ENCODE results near the gene GALNT9. TPM values are rescaled to one million over a fixed set of nuclear protein-coding genes. Genes with fewer than 3 reads are reported as not detected.

GALNT9 gene
- total and polyA plus RNA-seq, 10 donors = 0.20 to 2.4 (median 0.84) TPM

DNA sequence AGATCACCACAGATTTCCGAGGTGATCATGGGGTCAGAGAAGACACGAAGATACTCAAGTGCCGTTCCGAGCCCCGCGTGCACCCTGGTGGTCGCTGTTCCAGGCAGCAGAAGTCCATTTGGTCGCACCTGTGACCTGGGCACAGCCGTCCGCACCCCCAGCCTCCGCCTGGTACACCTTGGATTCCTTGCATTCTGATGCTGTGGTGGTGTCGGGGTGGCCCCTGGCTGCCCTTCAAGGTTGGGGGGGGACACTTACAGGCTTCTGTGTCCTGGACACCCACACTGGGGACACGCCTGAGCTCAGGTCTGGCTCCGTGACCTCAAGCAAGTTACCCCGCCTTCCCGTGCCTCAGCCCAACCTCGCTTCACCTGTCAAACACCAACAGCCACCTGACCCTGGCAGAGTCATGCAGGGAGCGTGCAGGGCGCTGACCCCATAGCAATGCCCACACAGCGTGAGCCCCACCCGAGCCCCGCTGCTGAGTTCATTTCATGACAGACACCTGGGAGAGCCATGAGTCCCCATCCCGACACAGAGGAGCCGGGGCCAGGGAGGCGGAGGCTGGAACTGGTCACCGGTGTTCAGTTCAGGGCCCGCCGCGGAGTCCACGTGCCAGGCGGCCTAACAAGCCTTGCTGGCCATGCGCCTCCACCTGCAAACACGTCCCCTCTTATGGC is 17.9 kb upstream of the GALNT9 start:
- Histone ChIP-seq H3K27ac (no peak overlapping the region), H3K4me3 (no peak overlapping the region), H3K4me1 (peaks cover 0 to 7% (median under 1%) of the 10 kb centered on the region in 6 donors), H3K27me3 (replicated peaks in 1 of 7) (peaks cover 0 to 52% (median 0%) of the 10 kb centered on the region in 7 donors), H3K36me3 (no peaks in the 10 kb centered on the region), H3K9me3 (no peaks in the 10 kb centered on the region)
- no peak for DNase-seq
- TF ChIP-seq POLR2AphosphoS5 (IDR thresholded peaks at IDR 0.05) = no peak
- TF ChIP-seq POLR2A (IDR thresholded peaks at IDR 0.05) = no peak
- TF ChIP-seq, protein P1, sequence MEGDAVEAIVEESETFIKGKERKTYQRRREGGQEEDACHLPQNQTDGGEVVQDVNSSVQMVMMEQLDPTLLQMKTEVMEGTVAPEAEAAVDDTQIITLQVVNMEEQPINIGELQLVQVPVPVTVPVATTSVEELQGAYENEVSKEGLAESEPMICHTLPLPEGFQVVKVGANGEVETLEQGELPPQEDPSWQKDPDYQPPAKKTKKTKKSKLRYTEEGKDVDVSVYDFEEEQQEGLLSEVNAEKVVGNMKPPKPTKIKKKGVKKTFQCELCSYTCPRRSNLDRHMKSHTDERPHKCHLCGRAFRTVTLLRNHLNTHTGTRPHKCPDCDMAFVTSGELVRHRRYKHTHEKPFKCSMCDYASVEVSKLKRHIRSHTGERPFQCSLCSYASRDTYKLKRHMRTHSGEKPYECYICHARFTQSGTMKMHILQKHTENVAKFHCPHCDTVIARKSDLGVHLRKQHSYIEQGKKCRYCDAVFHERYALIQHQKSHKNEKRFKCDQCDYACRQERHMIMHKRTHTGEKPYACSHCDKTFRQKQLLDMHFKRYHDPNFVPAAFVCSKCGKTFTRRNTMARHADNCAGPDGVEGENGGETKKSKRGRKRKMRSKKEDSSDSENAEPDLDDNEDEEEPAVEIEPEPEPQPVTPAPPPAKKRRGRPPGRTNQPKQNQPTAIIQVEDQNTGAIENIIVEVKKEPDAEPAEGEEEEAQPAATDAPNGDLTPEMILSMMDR (IDR thresholded peaks at IDR 0.05 in 8 of 11, conservative IDR thresholded peaks at IDR 0.05 in 3 of 11) = no peak
- intact Hi-C loops (cut with DNase I; ENCODE audit: low total_unique reads) = no loop called here
- 80 to 89% (median 82%) methylated on average over 21 to 33 of the region's 33 CpGs for WGBS, 5 donors

DNA sequence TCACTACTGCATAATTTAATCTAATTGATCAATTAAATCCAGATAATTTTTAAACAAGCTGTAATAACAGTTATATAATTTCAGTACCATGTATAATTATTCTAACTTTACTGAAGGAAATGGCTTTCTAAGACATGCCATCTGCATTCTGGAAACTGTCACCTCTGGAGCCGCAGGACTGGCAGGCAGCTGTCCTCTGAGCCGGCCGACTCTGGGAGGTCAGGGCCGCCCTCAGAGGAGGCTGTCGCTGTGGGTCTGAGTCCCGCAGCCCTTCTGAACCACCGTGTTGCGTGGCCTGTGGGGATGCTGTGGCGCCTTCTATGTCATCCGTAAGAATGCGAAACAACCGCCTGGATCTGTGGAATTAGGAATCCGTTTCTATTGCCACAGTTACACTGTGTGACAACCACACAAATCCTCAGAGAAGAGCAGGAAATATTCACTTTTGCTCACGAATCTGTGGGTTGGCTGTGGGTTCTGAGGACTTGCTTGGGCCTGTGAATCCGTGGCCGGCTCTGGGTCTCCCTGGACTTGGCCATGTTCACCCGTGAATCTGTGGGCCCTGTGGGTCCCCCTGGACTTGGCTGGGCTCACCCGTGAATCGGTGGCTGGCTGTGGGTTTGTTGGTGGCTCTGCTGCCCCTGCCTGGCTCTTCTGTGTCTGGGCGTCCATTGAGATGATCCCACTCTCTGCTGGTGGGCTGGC is 17.2 kb upstream of the GALNT9 start:
- Histone ChIP-seq H3K9me3 (no peaks in the 10 kb centered on the region), H3K27me3 (replicated peaks in 1 of 7) (peaks cover 0 to 52% (median 0%) of the 10 kb centered on the region in 7 donors), H3K4me1 (peaks cover 0 to 14% (median 3%) of the 10 kb centered on the region in 6 donors), H3K4me3 (no peak overlapping the region), H3K27ac (no peak overlapping the region), H3K36me3 (no peaks in the 10 kb centered on the region)
- intact Hi-C loops (cut with DNase I; ENCODE audit: low total_unique reads) = no loop called here
- DNase-seq = no peak
- TF ChIP-seq, protein P1 (IDR thresholded peaks at IDR 0.05 in 8 of 11, conservative IDR thresholded peaks at IDR 0.05 in 3 of 11) = no peak
- no peak for TF ChIP-seq POLR2AphosphoS5 (IDR thresholded peaks at IDR 0.05)
- 81 to 87% (median 84%) methylated on average over 11 to 20 of the region's 20 CpGs for WGBS, 5 donors

DNA sequence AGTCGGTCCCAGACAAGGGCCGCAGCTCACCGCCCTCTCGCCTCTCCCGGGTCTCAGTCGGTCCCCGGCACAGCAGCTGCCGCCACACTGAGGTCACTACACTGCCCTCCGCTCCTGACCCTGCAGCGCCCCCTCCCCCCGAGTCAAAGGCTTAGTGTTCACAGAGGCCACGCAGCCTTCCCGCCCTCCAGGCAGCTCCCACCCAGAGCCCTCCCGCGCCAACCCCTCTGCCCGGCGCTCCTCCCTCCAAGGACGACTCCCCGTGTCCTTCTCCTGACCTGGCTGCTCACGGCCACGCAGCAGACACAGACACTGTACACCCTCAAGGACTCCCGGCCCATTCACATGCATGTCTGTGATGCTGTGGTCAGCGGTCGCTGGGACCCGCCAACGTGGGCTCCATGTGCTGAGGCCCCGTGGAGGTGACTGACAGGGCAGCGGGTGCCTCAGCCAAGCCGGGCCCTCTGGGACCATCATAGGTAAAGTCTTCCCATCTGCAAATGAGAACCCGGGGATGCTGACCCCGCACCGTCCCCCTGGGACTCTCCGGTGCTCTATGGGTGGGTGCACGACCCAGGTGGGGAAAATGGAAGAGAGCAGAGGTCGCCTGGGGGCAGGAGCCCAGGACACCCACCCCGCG is 16.3 kb upstream of the GALNT9 start:
- no peak for DNase-seq
- intact Hi-C loops (cut with DNase I; ENCODE audit: low total_unique reads) = no loop called here
- no peak overlapping the region for H3K4me3 ChIP-seq
- WGBS, 5 donors = 72 to 82% (median 77%) methylated on average over 34 to 37 of the region's 37 CpGs
- H3K9me3 ChIP-seq = no peaks in the 10 kb centered on the region
- TF ChIP-seq POLR2A (IDR thresholded peaks at IDR 0.05) (no peak), POLR2AphosphoS5 (IDR thresholded peaks at IDR 0.05) (no peak)
- TF ChIP-seq, protein P1 (IDR thresholded peaks at IDR 0.05 in 8 of 11, conservative IDR thresholded peaks at IDR 0.05 in 3 of 11) = no peak
- H3K4me1 ChIP-seq = peaks cover 0 to 17% (median 3%) of the 10 kb centered on the region in 6 donors
- peaks cover 0 to 56% (median 0%) of the 10 kb centered on the region in 7 donors for H3K27me3 ChIP-seq (replicated peaks in 1 of 7)
- H3K27ac ChIP-seq = no peak overlapping the region
- no peaks in the 10 kb centered on the region for H3K36me3 ChIP-seq

DNA sequence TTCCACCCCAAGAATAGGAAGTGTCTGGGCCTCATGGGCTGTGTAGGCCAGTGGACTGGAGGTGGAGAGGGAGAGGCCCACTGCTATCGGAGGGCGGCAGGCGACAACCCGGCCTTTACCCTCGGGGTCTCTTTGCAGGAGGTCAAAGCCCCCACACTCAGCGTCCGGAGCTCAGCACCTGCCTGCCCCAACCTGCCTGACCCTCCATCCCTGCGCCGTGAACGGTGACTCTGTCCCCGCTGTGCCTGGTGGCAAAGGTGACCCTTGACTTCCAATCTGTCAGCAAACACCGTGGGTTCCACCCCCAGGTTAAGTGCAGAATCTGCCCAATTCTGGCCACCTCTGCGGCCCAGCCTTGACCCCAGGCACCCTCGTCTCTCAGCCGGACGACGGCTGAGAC is 15.7 kb upstream of the GALNT9 start:
- no peaks in the 10 kb centered on the region for H3K9me3 ChIP-seq
- H3K4me3 ChIP-seq = no peak overlapping the region
- H3K4me1 ChIP-seq = peaks cover 0 to 17% (median 3%) of the 10 kb centered on the region in 6 donors
- no peak for DNase-seq
- intact Hi-C loops (cut with DNase I; ENCODE audit: low total_unique reads) = no loop called here
- 77 to 88% (median 79%) methylated on average over 11 to 17 of the region's 17 CpGs for WGBS, 5 donors
- H3K36me3 ChIP-seq = no peaks in the 10 kb centered on the region
- H3K27ac ChIP-seq = no peak overlapping the region
- H3K27me3 ChIP-seq (replicated peaks in 1 of 7) = peaks cover 0 to 62% (median 0%) of the 10 kb centered on the region in 7 donors
- TF ChIP-seq, protein P1 (IDR thresholded peaks at IDR 0.05 in 8 of 11, conservative IDR thresholded peaks at IDR 0.05 in 3 of 11) = no peak
- TF ChIP-seq POLR2A (IDR thresholded peaks at IDR 0.05) (no peak), POLR2AphosphoS5 (IDR thresholded peaks at IDR 0.05) (no peak)
